Gastroesophageal sphincter (tissue), 3 donors: Measurements from ENCODE around the gene PCK2.

Source experiments
- POLR2A ChIP-seq, 2 donors: fragments of 450-650 bp; IDR thresholded peaks; one replicate each; pipeline ENCODE4 v1.6.1; 2017; ENCODE audit warnings: antibody characterized with exemption in 2 of 2, mild to moderate bottlenecking in 2 of 2, moderate library complexity in 1 of 2
- TF ChIP-seq, protein P1 (sequence below), 4 experiments: fragments of 200-600 bp in 2 of 4; fragments of 450-650 bp in 2 of 4; sonication (generic) in 1 of 4; IDR thresholded peaks; one replicate each; pipeline ENCODE4 v1.5.1; 2017 to 2019; ENCODE audit warnings: antibody characterized with exemption in 4 of 4, mild to moderate bottlenecking in 2 of 4, moderate library complexity in 2 of 4

DNA sequence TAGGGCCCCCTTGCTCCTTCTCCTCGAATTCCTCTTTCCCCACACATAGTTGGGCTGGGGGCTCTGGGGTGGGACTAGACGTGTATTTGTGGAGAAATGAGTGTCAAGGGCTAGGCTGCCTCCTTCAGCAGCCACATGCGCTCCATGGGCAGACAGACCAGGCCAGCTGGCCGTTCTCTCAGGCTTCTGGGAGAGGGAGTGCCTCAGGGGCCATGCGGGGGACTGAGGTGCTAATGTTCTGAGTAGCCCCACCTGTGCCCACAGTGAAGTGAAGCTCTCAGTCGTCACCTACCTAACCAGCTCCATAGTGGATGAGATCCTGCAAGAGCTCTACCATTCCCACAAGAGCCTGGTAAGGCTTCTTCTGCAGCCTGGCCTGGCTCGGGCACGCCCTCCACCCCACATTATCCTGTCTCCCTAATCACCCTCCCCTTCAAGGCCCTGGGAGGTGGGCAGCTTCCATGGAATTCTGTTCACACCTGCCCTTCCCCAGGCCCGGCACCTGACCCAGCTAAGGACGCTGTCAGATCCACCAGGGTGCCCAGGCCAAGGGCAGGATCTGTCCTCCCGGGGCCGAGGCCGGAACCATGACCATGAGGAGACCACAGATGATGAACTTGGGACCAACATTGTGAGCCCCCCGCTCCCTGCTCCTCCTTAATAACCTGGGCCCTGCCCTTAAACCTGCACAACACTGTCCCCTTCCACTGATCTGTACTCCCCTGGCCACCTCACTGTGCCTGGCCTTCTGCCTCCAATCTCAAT lies 31.7 kb upstream of the PCK2 start:
- TF ChIP-seq, protein P1, sequence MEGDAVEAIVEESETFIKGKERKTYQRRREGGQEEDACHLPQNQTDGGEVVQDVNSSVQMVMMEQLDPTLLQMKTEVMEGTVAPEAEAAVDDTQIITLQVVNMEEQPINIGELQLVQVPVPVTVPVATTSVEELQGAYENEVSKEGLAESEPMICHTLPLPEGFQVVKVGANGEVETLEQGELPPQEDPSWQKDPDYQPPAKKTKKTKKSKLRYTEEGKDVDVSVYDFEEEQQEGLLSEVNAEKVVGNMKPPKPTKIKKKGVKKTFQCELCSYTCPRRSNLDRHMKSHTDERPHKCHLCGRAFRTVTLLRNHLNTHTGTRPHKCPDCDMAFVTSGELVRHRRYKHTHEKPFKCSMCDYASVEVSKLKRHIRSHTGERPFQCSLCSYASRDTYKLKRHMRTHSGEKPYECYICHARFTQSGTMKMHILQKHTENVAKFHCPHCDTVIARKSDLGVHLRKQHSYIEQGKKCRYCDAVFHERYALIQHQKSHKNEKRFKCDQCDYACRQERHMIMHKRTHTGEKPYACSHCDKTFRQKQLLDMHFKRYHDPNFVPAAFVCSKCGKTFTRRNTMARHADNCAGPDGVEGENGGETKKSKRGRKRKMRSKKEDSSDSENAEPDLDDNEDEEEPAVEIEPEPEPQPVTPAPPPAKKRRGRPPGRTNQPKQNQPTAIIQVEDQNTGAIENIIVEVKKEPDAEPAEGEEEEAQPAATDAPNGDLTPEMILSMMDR (IDR thresholded peaks at IDR 0.05), result no peak
- no peak for TF ChIP-seq POLR2A (IDR thresholded peaks at IDR 0.05)
